K562 (cell line): Measurements from ENCODE around the gene FAM227B. TPM values are rescaled to one million over a fixed set of nuclear protein-coding genes. Genes with fewer than 3 reads are reported as not detected.
"Not testable (repeated sequence)": the region's sequence is repeated elsewhere in the genome, so short reads cannot be mapped to it uniquely, and the experiment has no call there.

Source experiments
- ATAC-seq: fragments of 200-7000 bp; cut with Tn5 transposase; 3 replicates; pipeline ENCODE4 v1.9.1; 2020; ENCODE audit warnings: moderate library complexity
- BruUV-seq: library from RNA; stranded (reverse); fragments of 400-500 nt; replicated peaks from 2 replicates; lab custom pipeline; 2021; lab: Mats Ljungman, UMichigan
- CTCF ChIA-PET: fragments of 300-600 bp; formaldehyde crosslinking; extraction: SDS; loops from one replicate; lab custom pipeline; 2021; ENCODE audit warnings: low intra/inter-chr PET ratio; lab: Yijun Ruan, JAX
- POLR2A ChIA-PET: fragments of 300-600, 350-650 bp; sonication (Branson Sonifier 250); formaldehyde crosslinking; extraction: SDS; loops from one replicate; lab custom pipeline; 2021; ENCODE audit warnings: antibody characterized with exemption, inconsistent platforms; lab: Yijun Ruan, JAX
- DNase-seq, 4 experiments: peaks; one replicate each; pipeline versions ENCODE4 v3.0.0 to v3.0.0-alpha.2; 2011 to 2018; ENCODE audit warnings: low spot score in 3 of 4, mixed read lengths in 3 of 4; ENCODE audit errors: extremely low read depth in 1 of 4
- FAIRE-seq: peaks from 2 replicates; lab custom pipeline; 2011; peaks lifted over from hg19 to GRCh38; lab: Jason Lieb, UNC
- H2AFZ ChIP-seq: 2 replicates; pipeline ENCODE4 v1.6.0; 2011; ENCODE audit warnings: low read depth, low read length, control low read depth, inconsistent platforms
- H3K27ac ChIP-seq: fragments of 200-600 bp; 3 replicates; pipeline ENCODE4 v1.8.0; 2011; ENCODE audit warnings: low read depth, mild to moderate bottlenecking, control low read depth, inconsistent platforms, low read length, moderate library complexity, mixed read lengths; ENCODE audit errors: extremely low read depth
- H3K27me3 ChIP-seq, 2 experiments: fragments of 300-600 bp in 1 of 2; 2 replicates in 1 of 2; 3 replicates in 1 of 2; pipeline versions ENCODE4 v1.6.0 to v1.8.0; 2011; ENCODE audit warnings: inconsistent platforms in 2 of 2, low read length in 2 of 2, mild to moderate bottlenecking in 1 of 2, mixed read lengths in 1 of 2, moderate library complexity in 1 of 2; ENCODE audit not compliant: control insufficient read depth in 2 of 2, insufficient read depth in 2 of 2
- H3K36me3 ChIP-seq: fragments of 300-600 bp; 3 replicates; pipeline ENCODE4 v1.8.0; 2011; ENCODE audit warnings: mild to moderate bottlenecking, low read length, inconsistent platforms; ENCODE audit not compliant: control insufficient read depth, insufficient read depth
- H3K4me1 ChIP-seq, 2 experiments: fragments of 200-600 bp in 1 of 2; replicated peaks in 1 of 2; 2 replicates in 1 of 2; 3 replicates in 1 of 2; pipeline versions ENCODE4 v1.5.1 to v1.8.0; 2011; ENCODE audit warnings: inconsistent platforms in 2 of 2, low read length in 2 of 2, mild to moderate bottlenecking in 1 of 2, mixed read lengths in 1 of 2, moderate library complexity in 1 of 2; ENCODE audit not compliant: control insufficient read depth in 2 of 2, insufficient read depth in 2 of 2
- H3K4me2 ChIP-seq: 2 replicates; pipeline ENCODE4 v1.6.1; 2011; ENCODE audit warnings: low read length, control low read depth, inconsistent platforms, mixed read lengths; ENCODE audit not compliant: insufficient read depth
- H3K4me3 ChIP-seq: fragments of 200-600 bp; sonication (generic), shearing (Covaris generic); 2 replicates; pipeline ENCODE4 v1.5.1; 2016; ENCODE audit warnings: control low read depth, inconsistent platforms
- H3K79me2 ChIP-seq: fragments of 200-600 bp; 3 replicates; pipeline ENCODE4 v1.8.0; 2011; ENCODE audit warnings: low read length, inconsistent platforms; ENCODE audit not compliant: control insufficient read depth, insufficient read depth
- H3K9ac ChIP-seq, 2 experiments: 2 replicates each; pipeline versions ENCODE4 v1.6.0 to v1.6.1; 2011; ENCODE audit warnings: low read depth in 2 of 2, low read length in 2 of 2, control low read depth in 1 of 2, inconsistent platforms in 1 of 2, mild to moderate bottlenecking in 1 of 2, mixed read lengths in 1 of 2; ENCODE audit not compliant: insufficient read depth in 1 of 2
- H3K9me1 ChIP-seq: one replicate; pipeline ENCODE4 v1.6.0; 2011; ENCODE audit warnings: inconsistent platforms, mild to moderate bottlenecking, low read length, moderate library complexity; ENCODE audit not compliant: control insufficient read depth, insufficient read depth
- H3K9me3 ChIP-seq: replicated peaks from 2 replicates; pipeline ENCODE4 v1.5.1; 2011; ENCODE audit warnings: low read depth, low read length, inconsistent platforms; ENCODE audit not compliant: control insufficient read depth, insufficient read depth
- H4K20me1 ChIP-seq: replicated peaks from 2 replicates; pipeline ENCODE4 v1.6.1; 2011; ENCODE audit warnings: low read length, inconsistent platforms, mixed read lengths; ENCODE audit not compliant: control insufficient read depth, insufficient read depth
- CTCF ChIP-seq, 3 experiments: IDR thresholded peaks in 2 of 3; conservative IDR thresholded peaks in 1 of 3; 2 replicates each; pipeline ENCODE4 v1.5.1; 2011 to 2012; ENCODE audit warnings: low read length in 3 of 3, mild to moderate bottlenecking in 3 of 3, control low read depth in 2 of 3, improper control_type of control experiment in 1 of 3, inconsistent platforms in 1 of 3, low read depth in 1 of 3, mixed read lengths in 1 of 3, moderate library complexity in 1 of 3; ENCODE audit not compliant: insufficient read depth in 2 of 3
- KDM4B ChIP-seq, 2 experiments: fragments of 450-650 bp in 1 of 2; sonication (generic) in 1 of 2; IDR thresholded peaks; 2 replicates each; pipeline ENCODE4 v1.6.1; 2016 to 2017; ENCODE audit warnings: borderline replicate concordance in 2 of 2, antibody characterized with exemption in 1 of 2, low read depth in 1 of 2, mild to moderate bottlenecking in 1 of 2
- MTF1 ChIP-seq: fragments of 250-450 bp; sonication (Bioruptor Pico); IDR thresholded peaks from 2 replicates; pipeline ENCODE4 v1.9.0; 2021; ENCODE audit warnings: moderate library complexity, mild to moderate bottlenecking, inconsistent platforms, borderline replicate concordance
- PHTF2 ChIP-seq: fragments of 250-450 bp; sonication (Bioruptor Pico); IDR thresholded peaks from 2 replicates; pipeline ENCODE4 v1.5.0; 2021; ENCODE audit warnings: mild to moderate bottlenecking
- RAD21 ChIP-seq, 2 experiments: fragments of 250-450 bp in 1 of 2; fragments of 450-650 bp in 1 of 2; sonication (Bioruptor Pico) in 1 of 2; formaldehyde crosslinking in 1 of 2; IDR thresholded peaks in 1 of 2; conservative IDR thresholded peaks in 1 of 2; 2 replicates each; pipeline versions ENCODE4 v1.4.0 to v1.8.0; 2020 to 2022; ENCODE audit warnings: mild to moderate bottlenecking in 2 of 2, moderate library complexity in 1 of 2
- SRF ChIP-seq, 2 experiments: fragments of 250-450, 450-650 bp in 1 of 2; sonication (Bioruptor Pico) in 1 of 2; sonication (generic) in 1 of 2; formaldehyde crosslinking; IDR thresholded peaks; 2 replicates each; pipeline versions ENCODE4 v1.5.0 to v1.5.1; 2020 to 2022; ENCODE audit warnings: mild to moderate bottlenecking in 1 of 2, missing genetic modification reagents in 1 of 2
- STAT5B ChIP-seq: fragments of 250-450 bp; sonication (Bioruptor Pico); IDR thresholded peaks from 2 replicates; pipeline ENCODE4 v1.8.0; 2021; ENCODE audit warnings: mild to moderate bottlenecking, inconsistent platforms
- ZNF316 ChIP-seq: fragments of 450-650 bp; IDR thresholded peaks from 2 replicates; pipeline ENCODE4 v1.6.1; 2016
- ZNF76 ChIP-seq: fragments of 250-450 bp; sonication (Bioruptor Pico); IDR thresholded peaks from 2 replicates; pipeline ENCODE4 v1.4.0; 2020; ENCODE audit warnings: mild to moderate bottlenecking, moderate library complexity, borderline replicate concordance
- WGBS: fragments of 100-300 bp; shearing (Covaris generic); methylation state at CpG from one replicate; pipeline ENCODE4 v1.1.6; 2016; ENCODE audit warnings: low coverage, mixed read lengths; ENCODE audit not compliant: insufficient coverage; ENCODE audit errors: missing lambda C conversion rate; 5-methylcytosine and 5-hydroxymethylcytosine counted together
- in situ Hi-C: fragments of 300-500 bp; cut with MboI; formaldehyde crosslinking; loops from 4 replicates; pipeline ENCODE4 v1.15.0; 2018; ENCODE audit warnings: inconsistent platforms, mixed read lengths
- intact Hi-C: fragments of 100-400 bp; cut with micrococcal nuclease; formaldehyde crosslinking; loops from 2 replicates; pipeline ENCODE4 v1.14.2; 2022
- polyA plus RNA-seq, 8 experiments: library from polyadenylated mRNA; depleted of rRNA in 4 of 8; stranded (reverse) in 5 of 8; unstranded in 3 of 8; fragments of >200 nt; fragmentation: Nextera tagmentation in 2 of 8; fragmentation: Illumina TruSeq in 1 of 8; extraction: Ambion mirVana in 2 of 8; extraction: Trizol in 1 of 8; gene quantifications; 2 replicates each; pipeline versions ENCODE4 v1.2.1 to v1.2.3, GENCODE V29; 2011 to 2014; ENCODE audit warnings: inconsistent platforms in 1 of 8, missing spikeins in 1 of 8
- total RNA-seq, 7 experiments: library from RNA; depleted of rRNA in 6 of 7; stranded (reverse); fragments of >200 nt in 6 of 7; fragmentation: Illumina TruSeq in 2 of 7; extraction: Trizol in 2 of 7; gene quantifications; 2 replicates each; pipeline versions ENCODE4 v1.2.1 to v1.2.3, GENCODE V29; 2011 to 2021; ENCODE audit warnings: low replicate concordance in 1 of 7

FAM227B gene
- total and polyA plus RNA-seq, 9 of the 15 experiments (the other 6 are each of a cell fraction or from before 2014, with no cell fraction given): 5.1 to 12.5 (median 11.2) TPM

GRCh38 chr15:49471248-49471647 lies 149.4 kb downstream of the FAM227B start:
- H3K27ac ChIP-seq, H3K36me3 ChIP-seq, H3K4me1 ChIP-seq, H3K9me1 ChIP-seq, in situ Hi-C loops, H3K4me2 ChIP-seq, H3K9me3 ChIP-seq, POLR2A ChIA-PET, H2AFZ ChIP-seq, BruUV-seq, H3K27me3 ChIP-seq, H4K20me1 ChIP-seq, FAIRE-seq, H3K4me3 ChIP-seq, H3K79me2 ChIP-seq, H3K9ac ChIP-seq: not testable (repeated sequence)
- peak in 1 of 3 experiments; percentile 39; a peak in 3 of 6 replicates for TF ChIP-seq CTCF (IDR thresholded peaks at IDR 0.05 in 2 of 3, conservative IDR thresholded peaks at IDR 0.05 in 1 of 3; ENCODE audit: insufficient read depth in 2 of 3, low read depth in 1 of 3, low read length in 3 of 3)
- TF ChIP-seq RAD21 (CRISPR knock-in tag; conservative IDR thresholded peaks at IDR 0.05 in 1 of 2, IDR thresholded peaks at IDR 0.05 in 1 of 2): peak in 1 of 2 experiments; percentile 29; a peak in 2 of 4 replicates
- DNase-seq (peak in 1 of 4 experiments; percentile 40), ATAC-seq (peak; percentile 72)
- intact Hi-C loops: loop anchor here (1.0 kb wide), 1 partner anchor 532 kb away; no protein-coding TSS in a partner anchor
- CTCF ChIA-PET: interaction anchor here (0.7 kb wide), 1 partner anchor 50 kb away, joined by 3 read pairs; no protein-coding TSS in a partner anchor
- 9% methylated on average over 4 of the region's 4 CpGs for WGBS

GRCh38 chr15:49468481-49468839 lies 152.2 kb downstream of the FAM227B start:
- no TSS peak for BruUV-seq
- in situ Hi-C loops: no loop called here
- H3K4me1 ChIP-seq: no peaks in the 10 kb centered on the region
- POLR2A ChIA-PET: no interaction called here
- H4K20me1 ChIP-seq: no peaks in the 10 kb centered on the region
- no peaks in the 10 kb centered on the region for H3K27me3 ChIP-seq
- H3K4me3 ChIP-seq: no peak overlapping the region
- no peak overlapping the region for H3K27ac ChIP-seq
- H3K79me2 ChIP-seq: no peaks in the 10 kb centered on the region
- WGBS: 0% methylated on average over 2 of the region's 2 CpGs
- H3K4me2 ChIP-seq: no peak overlapping the region
- CTCF ChIA-PET: no interaction called here
- no peaks in the 10 kb centered on the region for H3K9me3 ChIP-seq
- H3K9ac ChIP-seq: no peak overlapping the region
- FAIRE-seq (no peak), ATAC-seq (no peak), DNase-seq (no peak)
- H2AFZ ChIP-seq: no peak overlapping the region
- no peaks in the 10 kb centered on the region for H3K9me1 ChIP-seq
- intact Hi-C loops: no loop called here
- H3K36me3 ChIP-seq: no peaks in the 10 kb centered on the region
- TF ChIP-seq PHTF2 (CRISPR knock-in tag): no peak
- TF ChIP-seq KDM4B (IDR thresholded peaks at IDR 0.05; ENCODE audit: borderline replicate concordance in 2 of 2, low read depth in 1 of 2): no peak
- no peak for TF ChIP-seq STAT5B
- no peak for TF ChIP-seq ZNF76 (CRISPR knock-in tag)
- TF ChIP-seq ZNF316: no peak
- TF ChIP-seq MTF1 (CRISPR knock-in tag): no peak
- TF ChIP-seq SRF (CRISPR knock-in tag; IDR thresholded peaks at IDR 0.05): no peak
